Stimulated activated CD8-positive, alpha-beta memory T cell treated with anti-CD3 and anti-CD28 coated beads, Interleukin-4, amount 100 ng/mL, for 24 hours (primary cell): Measurements from ENCODE around the gene SLC35F6.
"Not testable (repeated sequence)": the region's sequence is repeated elsewhere in the genome, so short reads cannot be mapped to it uniquely, and the experiment has no call there.

Source experiments
- DNase-seq: peaks from one replicate; pipeline ENCODE4 v3.0.0-alpha.2; 2020; ENCODE audit warnings: low read depth

The SLC35F6 gene

DNA sequence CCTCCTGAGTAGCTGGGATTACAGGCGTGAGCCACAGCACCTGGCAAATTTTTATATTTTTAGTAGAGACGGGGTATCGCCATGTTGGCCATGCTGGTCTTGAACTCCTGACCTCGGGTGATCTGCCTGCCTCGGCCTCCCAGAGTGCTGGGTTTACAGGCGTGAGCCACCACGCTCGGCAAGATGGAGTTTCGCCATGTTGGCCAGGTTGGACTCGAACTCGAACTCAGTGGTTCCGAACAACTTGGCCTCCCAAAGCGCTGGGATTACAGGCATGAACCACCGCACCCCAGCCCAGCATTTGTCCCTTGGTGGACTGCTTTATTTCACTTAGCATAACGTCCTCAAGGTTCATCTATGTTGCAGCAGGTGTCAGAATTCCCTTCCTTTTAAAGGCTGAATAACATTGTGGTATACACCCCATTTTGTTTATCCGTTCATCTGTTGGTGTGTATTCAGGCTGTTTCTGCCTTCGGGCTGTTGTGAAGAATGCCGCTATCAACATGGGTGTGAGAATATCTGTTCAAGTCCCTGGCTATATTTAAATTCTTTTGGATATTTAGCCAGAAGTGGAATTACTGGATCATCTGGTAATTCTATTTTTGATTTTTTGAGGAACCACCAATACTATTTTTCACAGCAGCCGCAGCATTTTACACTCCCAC lies 20.6 kb downstream of the SLC35F6 start:
- DNase-seq: no peak

DNA sequence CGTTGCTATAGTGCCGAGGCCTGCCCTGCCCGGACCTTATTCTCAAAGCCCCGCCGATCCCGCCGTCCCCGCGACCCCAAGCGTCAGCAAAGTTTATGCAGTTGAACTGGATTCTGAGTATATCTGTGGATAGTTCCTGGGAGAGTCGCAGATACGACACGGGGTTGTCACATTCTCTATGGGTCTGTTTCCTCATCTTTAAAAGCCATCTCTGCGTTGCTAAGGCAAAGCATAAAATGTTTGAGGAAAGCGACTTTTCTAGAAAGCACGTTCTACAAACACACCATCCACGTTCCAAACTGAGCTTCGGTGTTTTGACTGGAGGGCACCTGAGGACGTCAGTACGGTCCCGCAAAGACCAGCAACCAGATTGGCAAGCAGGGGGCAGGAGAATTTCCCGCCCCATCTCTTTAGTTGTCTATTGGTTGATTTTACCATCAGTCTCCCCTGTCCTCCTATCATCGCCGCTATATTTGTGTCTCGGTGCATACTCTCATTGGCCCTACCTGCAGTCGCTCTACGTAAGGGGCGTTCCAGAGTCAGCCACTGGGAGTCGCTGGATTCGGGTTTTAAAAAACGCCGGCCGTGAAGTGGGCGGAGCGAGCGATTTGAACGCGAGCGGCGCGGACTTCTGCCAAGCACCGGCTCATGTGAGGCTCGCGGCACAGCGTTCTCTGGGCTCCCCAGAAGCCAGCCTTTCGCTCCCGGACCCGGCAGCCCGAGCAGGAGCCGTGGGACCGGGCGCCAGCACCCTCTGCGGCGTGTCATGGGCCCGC lies 21.5 kb downstream of the SLC35F6 start, which contains the start of gene CENPA:
TSS of gene CENPA (plus strand) at position 626 of the 776 bp plus-strand sequence. CDS start at position 767, 141 bp downstream.
- DNase-seq: peak; percentile 88

DNA sequence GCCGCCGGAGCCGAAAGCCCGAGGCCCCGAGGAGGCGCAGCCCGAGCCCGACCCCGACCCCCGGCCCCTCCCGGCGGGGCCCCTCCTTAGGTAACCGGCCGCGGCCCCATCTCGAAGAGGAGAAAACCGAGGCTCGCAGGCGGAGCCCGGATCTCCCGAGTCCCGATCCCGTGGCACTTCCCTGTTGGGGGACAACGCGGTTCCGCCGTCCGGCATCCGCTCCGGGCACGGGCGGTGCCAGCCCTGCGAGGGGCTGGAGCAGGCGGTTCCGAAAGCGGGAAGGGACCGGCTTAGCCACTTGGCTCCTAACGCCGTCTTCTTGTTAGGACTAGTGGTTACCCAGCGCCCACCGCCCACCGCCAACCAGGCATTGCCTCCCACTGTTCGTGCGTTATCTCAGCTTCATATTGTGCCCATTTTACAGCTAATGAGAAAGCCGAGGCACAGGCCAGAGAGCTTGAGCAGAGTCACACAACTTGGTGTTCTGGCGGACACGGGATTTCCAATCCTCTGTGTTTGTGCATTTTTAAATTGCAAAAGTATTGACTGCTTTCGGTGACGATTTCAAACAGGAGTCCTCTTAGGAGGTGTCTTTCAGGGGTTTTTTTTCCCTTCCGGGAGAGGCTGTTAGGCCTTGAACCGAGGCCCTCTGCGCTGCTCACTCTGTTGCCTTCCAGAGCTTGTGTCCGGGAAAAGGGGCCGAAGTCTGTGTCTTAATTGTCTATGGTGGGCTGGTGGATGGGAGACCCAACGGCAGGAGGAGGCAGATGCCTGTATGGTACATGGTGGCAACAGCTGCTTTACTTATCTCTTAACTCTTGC lies 22.3 kb downstream of the SLC35F6 start:
- DNase-seq: no peak

DNA sequence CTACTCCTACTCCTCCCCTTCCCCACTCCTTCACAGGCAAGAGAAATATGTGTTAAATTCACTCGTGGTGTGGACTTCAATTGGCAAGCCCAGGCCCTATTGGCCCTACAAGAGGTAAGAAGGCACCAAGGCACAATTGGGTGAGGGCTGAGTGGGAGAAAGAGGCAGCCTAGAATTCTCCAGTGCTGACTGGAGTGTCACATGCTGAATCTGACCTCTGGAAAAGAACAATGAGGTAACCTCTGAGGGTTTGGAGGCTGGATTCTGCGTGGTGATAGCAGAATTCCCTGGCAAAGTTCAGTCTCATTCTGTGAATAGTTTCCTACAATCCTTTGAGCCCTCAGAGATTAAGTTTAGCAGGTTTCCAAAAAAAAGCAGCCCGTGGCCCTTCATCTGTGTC lies 28.6 kb downstream of the SLC35F6 start:
- no peak for DNase-seq

DNA sequence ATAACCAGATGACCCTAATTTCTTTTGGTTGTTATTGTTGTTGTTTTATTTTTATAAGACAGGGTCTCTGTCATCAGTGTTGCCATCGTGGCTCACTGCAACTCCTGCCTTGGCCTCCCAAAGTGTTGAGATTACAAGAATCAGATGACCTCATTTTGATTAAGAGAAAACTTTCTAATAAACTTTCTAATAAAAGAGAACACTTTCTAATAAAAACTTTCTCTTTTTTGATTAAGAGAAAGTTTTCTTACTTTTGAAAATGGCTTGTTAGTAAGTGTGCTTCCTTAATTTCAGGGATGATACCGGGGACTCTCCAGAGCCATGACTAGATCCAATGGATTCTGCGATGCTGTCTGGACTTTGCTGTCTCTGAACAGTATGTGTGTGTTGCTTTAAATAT lies 29.4 kb downstream of the SLC35F6 start:
- no peak for DNase-seq

DNA sequence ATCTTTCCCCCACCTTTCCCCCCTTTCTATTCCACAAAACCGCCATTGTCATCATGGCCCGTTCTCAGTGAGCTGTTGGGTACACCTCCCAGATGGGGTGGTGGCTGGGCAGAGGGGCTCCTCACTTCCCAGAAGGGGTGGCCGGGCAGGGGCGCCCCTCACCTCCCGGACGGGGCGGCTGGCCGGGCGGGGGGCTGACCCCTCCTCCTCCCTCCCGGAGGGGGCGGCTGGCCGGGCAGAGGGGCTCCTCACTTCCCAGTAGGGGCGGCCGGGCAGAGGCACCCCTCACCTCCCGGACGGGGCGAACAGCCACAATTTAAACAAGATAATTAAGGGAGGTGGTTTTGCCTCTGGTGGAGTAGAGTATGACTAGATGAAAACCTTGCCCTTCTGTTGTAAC lies 31.1 kb downstream of the SLC35F6 start:
- DNase-seq: not testable (repeated sequence)

DNA sequence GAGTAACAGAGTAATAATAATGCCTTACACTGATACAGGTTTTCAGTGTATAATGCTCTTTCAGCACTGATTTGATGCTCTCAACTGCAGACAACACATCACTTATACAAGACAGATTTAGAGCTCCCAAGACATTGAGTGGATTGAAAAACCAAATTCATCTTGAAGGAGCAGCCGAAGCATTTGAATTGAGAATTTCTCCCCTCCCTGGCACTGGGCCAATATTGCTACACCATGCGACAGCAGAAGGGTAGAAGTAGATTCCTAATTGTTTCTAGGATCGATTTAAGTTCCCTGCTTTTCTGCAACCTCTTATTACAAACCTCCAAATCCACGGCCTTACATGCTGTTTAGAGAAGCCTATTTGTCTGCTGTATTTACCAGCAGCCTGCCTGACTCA lies 37.2 kb downstream of the SLC35F6 start:
- no peak for DNase-seq

DNA sequence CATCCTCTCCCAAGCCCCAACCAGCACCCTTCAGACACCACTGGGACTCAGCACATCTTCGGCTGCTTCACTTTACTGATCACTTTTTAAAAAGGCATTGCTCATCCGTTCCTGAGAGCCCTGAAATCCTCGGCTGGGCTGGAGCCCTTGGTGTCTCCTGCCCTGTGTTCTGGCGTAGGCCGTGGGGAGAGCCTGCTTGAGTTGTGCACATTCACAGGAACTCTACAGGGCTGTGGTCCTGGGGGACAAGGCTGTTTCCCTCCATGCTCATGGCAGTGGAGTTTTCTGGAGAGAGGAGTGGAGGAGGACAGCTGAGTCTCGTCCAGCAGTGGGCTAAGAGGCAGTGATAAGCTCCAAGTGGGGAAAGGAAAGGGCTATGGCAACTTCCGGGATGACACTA lies 37.7 kb downstream of the SLC35F6 start:
- DNase-seq: no peak

DNA sequence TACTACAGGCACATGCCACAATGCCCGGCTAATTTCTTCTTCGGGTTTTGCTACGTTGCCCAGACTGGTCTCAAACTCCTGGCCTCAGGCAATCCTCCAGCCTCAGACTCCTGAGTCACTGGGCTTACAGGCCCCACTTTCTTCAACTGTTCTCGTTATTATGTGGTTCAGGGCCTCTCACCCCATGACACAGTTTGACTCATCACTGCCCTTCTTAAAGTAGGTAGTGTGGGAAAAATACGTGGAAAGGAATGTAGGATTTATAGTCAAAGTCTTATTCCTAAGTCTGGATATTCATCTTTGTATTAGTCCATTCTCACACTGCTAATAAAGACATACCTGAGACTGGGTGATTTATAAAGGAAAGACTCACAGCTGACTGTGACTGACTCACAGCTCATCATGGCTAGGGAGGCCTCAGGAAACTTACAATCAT lies 41.2 kb downstream of the SLC35F6 start:
- no peak for DNase-seq

DNA sequence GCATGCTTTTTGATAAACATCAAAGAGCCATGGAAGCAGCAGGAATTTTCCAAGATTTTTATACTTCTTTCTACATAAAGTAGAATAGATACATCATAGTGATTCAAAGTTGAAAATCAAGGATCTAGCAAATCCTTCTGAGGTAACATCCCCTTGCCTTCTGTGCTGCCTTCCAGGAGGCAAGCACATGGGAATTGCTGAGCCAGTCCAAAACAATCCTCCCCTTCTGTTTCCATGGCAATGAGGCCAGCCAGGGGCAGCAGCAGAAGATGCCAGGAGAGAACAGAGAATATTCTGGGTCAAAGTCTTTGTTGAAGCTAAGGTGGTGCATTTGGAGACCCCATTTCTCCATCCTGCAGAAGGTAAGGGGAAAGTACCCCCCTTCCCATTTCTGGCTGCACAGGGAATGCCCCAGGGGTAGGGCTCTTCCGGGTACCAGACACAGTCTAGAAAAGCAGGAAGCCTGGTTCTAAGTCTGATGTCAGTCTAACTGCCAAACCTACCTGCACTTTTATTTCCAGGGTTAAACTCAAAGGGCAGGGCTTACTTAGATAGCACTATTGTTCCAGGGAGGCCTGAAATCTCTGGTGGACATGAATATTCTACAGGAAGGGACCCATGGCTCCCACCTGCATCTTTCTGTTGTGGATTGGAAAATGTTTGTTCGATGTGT lies 43.8 kb downstream of the SLC35F6 start:
- no peak for DNase-seq

DNA sequence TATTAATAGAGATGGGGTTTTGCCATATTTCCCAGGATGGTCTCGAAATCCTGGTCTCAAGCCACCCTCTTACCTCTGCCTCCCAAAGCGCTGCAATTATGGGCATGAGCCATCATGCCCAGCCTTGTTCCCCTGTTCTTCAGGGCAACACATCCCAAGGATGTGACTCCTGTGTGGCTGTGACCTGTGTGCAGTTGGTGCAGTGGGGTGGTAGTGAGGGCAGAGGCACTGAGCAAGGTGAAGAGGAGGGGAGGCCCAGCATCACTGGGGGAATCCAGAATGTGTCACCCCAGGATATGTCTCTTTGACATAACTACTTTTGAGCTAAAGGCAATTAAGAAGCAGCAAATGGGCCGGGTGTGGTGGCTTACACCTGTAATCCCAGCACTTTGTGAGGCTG lies 45.1 kb downstream of the SLC35F6 start:
- no peak for DNase-seq

DNA sequence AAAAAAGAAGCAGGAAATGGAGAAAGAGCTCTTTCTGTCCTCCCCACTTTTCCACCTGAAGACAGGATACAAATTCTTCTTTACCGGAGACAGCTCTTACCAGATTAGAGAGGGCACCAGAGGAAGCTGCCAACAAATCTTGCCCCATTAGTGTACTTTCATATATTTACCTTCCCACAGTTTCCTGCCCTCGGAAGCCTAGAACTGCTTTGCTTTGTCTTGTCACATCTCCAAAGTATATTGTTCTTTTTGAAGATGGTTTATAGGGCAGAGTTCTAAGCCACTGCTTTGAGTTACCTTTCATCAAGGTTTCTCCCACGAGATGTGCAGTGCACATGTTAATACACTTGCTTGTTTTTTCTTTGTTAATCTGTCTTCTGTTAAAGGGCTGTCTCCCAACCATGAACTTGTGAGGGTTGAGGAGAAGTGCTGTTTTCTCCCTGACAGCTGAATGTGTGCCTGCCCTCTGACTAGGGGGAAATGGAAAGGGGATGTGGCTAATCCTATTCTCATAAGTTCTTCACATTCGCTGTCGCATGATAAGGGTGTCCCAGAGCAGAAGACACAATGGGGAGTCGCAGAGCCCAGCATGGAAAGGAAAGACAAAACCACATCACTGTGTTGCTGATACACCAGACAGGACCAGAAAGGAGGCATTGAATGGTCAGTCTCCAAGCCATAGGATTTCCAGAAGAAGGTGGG lies 45.9 kb downstream of the SLC35F6 start:
- no peak for DNase-seq

DNA sequence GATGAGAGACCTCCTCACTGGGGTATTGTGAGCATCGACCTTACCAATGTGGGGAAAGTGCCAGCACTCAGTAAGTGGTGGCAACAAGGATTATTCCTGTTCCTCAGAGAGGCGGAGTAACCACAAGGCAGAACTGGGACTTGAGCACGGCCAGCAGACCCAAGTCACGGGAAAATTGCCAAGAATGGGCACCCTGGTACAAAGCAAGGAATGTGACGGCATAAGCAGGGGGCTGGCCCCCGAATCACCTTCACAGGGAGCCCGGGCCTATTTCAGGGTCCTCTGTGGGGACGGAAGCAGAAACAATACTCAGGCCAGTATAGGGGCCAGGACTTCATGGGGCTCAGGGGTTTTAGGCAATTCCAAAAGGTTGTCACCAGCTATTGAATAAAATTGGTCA lies 47.2 kb downstream of the SLC35F6 start:
- DNase-seq: no peak

DNA sequence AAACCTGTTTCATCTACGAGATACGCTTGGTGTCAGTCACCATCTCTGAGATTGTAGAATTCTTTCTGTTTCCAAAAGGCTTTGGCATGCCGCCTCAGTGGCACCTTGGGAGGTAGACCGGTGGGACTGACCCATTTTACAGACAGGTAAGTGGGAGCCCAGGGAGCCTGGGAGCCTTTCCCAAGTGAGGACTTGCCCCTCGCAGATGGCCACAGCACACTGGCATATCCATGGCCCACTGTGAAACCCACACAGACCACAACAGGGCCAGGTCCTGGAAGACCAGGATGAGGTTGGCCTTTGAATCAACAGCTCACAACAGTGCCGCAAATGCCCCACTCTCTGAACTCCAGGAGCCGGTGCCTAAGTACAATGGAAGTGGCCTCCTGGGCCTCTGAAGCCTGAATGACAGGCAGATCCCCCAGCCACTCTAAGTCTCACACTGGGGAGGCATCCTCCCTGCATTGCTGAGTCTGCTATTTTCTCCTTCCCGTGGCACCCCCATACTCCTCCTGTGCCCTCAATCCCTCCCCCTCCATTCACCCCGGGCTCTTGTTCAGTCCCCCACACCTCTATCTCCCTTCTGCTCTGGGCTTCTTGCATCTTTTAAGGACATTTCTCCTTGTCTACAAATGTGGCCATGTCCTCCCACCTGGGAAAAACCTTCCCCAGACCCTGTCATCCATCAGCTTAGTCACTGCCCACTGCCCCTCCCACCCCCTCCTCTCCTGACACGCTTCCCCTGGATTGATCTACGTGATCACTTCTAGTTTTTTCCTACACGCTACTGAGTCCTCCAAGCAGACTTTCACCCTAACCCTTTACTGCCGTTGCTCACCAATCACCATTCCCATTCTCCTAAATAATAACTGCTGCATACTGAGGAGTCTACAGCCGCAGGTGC lies 48.0 kb downstream of the SLC35F6 start:
- DNase-seq: no peak

DNA sequence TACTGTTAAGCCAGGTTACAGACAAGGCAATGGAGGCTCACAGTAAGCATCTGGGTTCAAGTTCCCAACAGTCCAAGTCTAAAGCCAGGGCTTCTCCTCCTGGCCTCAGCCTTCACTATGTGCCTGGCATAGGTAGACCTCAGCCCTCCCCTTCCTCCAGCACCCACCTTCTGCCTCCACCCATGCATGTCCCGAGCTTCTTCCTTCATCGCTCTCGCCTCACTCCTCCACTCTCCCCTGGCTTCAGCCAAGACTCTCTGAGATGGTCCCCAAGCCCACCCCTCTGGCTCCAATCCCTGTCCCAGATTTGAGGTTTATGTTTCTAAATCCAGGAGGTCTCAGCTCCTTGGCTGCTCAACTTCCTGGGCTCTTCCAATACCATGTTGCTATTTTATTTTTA lies 48.6 kb downstream of the SLC35F6 start:
- DNase-seq: no peak

DNA sequence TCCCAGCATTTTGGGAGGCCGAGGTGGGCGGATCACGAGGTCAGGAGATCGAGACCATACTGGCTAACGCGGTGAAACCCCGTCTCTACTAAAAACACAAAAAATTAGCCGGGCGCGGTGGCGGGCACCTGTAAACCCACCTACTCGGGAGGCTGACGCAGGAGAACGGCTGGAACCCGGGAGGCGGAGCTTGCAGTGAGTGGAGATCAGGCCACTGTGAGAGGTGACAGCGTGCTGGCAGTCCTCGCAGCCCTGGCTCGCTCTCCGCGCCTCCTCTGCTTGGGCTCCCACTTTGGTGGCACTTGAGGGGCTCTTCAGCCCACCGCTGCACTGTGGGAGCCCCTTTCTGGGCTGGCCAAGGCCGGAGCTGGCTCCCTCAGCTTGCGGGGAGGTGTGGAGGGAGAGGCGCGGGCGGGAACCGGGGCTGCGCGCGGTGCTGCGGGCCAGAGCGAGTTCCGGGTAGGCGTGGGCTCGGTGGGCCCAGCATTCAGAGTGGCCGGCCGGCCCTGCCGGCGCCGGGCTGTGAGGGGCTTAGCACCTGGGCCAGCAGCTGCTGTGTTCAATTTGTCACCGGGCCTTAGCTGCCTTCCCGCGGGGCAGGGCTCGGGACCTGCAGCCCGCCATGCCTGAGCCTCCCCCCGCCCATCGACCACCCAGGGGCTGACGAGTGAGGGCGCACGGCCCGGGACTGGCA lies 50.1 kb downstream of the SLC35F6 start:
- DNase-seq: not testable (repeated sequence)

DNA sequence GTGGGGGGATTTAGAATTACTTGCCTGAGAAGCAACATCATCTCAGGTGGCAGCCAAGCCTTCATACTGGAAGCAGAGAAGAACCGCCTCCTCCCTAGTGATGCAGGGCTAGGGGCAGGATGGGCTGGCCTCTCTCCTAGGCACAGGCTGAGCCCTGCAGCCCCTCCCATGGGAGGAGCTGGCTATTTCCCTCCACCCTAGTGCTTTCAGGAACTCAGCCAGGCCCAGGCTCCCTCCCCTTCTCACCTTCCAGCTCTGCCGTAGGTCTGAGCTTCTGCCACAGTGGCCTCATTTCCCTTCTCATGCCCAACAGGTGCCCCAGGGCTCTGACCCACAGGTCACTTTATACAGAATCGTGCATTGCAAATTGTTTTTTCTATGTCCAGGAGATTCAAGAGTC lies 52.8 kb downstream of the SLC35F6 start:
- no peak for DNase-seq

DNA sequence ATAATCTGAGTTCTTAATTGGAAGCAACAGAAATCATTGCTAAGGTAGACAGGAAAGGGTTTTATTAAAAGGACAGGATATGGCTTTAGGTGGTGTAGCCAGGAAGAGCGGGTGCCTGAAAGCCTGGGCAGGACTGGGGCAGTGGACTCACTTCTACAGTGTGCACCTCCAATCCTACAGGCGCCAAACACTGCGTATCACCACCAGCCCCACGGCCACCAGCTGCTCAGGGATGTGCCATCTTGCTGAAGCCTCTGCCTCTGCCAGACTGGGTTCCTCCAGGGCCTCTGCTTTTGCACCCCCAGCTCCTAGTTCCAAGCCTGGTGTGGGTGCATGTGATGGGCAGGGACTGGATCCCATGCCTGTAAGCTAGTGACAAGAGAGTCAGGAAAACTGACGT lies 54.2 kb downstream of the SLC35F6 start:
- no peak for DNase-seq

DNA sequence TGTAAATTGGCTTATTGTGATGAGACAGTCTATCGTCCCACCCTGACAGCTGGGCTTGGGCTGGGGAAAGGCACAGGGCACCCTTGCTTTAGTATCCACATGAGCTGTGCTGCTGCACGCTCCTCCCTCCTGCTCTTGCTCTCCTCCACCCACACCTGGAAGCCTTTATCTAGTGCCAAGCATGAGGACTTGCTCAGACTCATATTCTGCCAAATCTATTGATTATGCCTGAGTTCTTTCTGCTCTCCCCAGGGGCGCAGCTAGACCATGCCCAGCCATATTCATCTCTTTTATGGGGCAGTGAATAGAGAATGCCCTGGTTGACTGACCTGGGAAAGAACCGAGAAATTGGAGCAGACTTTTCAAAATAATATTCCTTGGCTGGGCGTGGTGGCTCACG lies 54.9 kb downstream of the SLC35F6 start:
- DNase-seq: no peak

DNA sequence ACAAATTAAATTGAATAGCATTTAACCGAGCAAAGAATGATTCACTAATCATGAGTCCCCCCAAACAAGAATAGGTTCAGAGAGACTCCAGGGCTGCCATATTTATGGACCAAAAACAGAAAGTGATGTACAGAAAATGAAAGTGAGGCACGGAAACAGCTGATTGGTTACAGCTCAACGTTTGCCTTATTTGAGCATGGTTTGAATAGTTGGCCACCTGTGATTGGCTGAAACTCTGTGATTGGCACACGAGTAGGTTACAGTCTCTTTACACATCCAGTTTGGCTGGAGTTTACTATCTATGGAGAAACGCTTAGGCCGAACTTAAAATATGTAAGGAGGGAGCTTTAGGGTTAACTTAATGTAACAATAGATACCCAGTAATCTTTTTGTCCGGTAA lies 56.8 kb downstream of the SLC35F6 start:
- no peak for DNase-seq
